ENCODE results near the gene WDR7. TPM values are rescaled to one million over a fixed set of nuclear protein-coding genes. Genes with fewer than 3 reads are reported as not detected.

The WDR7 gene
- total and polyA plus RNA-seq, 5 donors from 2014 or later: 27.8 to 76.4 (median 31.0) TPM

DNA sequence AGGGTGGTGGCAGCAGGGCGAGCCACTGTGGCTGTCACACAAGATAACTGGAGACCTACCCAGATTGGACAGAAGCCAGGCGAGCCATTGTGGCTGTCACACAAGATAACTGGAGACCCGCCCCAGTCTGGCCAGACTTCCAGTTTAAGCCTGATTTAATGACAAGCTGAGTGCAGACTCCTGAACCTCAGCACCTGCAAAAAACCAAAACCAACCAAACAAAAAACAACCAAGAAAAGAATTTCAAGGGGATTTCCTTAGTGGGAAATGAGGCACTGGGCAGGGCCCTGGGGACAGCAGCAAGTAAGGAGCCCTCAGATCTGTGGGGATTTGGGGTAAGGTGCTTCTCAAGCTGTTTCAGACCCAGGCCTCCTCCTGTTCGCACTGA is 400.5 kb downstream of the WDR7 start:
- Mint-ChIP-seq H3K27me3 (no peaks in the 10 kb centered on the region), H3K27ac (no peak overlapping the region), H3K4me1 (no peaks in the 10 kb centered on the region), H3K36me3 (no peaks in the 10 kb centered on the region), H3K9me3 (peaks cover 0 to 19% (median 3%) of the 10 kb centered on the region in 7 donors), H3K4me3 (no peak overlapping the region)
- Histone ChIP-seq H3K27ac (ENCODE audit: insufficient read depth, low read length, poor library complexity, severe bottlenecking) (no peak overlapping the region), H3K27me3 (ENCODE audit: control insufficient read depth, insufficient read depth, low read length) (no peaks in the 10 kb centered on the region), H3K4me3 (ENCODE audit: low read depth, low read length) (no peak overlapping the region), H3K9me3 (ENCODE audit: control insufficient read depth in 2 of 2, low read length in 2 of 2) (no peaks in the 10 kb centered on the region), H3K4me1 (ENCODE audit: control insufficient read depth, insufficient read depth, low read length, poor library complexity, severe bottlenecking) (no peaks in the 10 kb centered on the region), H3K36me3 (ENCODE audit: control insufficient read depth, insufficient read depth, low read length) (no peaks in the 10 kb centered on the region)
- DNase-seq (no peak), ATAC-seq (ENCODE audit: low read depth in 2 of 2) (no peak)

DNA sequence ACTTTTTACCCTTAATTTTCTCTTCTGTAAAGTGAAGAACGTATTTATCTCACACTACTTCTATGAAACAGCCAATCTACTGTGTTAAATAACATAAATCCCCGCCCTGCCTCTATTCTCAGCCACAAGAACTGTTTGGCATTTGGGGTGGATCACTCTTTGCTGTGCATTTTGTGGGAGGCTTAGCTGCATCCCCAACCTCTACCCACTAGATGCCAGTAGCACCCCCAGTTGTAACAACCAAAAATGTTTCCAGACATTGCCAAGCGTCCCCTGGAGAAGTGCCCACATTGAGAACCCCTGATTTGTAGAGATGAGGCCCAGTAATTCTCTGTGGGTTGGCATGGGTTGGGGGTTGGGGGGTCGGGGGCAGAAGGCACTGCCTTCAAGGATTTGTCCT is 401.0 kb downstream of the WDR7 start:
- Mint-ChIP-seq H3K27ac (no peak overlapping the region), H3K9me3 (peaks cover 0 to 19% (median 5%) of the 10 kb centered on the region in 7 donors), H3K36me3 (no peaks in the 10 kb centered on the region), H3K4me3 (no peak overlapping the region), H3K27me3 (no peaks in the 10 kb centered on the region), H3K4me1 (no peaks in the 10 kb centered on the region)
- DNase-seq (no peak), ATAC-seq (ENCODE audit: low read depth in 2 of 2) (no peak)
- H3K36me3 ChIP-seq (ENCODE audit: control insufficient read depth, insufficient read depth, low read length): no peaks in the 10 kb centered on the region
- no peak overlapping the region for H3K4me3 ChIP-seq (ENCODE audit: low read depth, low read length)
- H3K27ac ChIP-seq (ENCODE audit: insufficient read depth, low read length, poor library complexity, severe bottlenecking): no peak overlapping the region
- H3K9me3 ChIP-seq (ENCODE audit: control insufficient read depth in 2 of 2, low read length in 2 of 2): no peaks in the 10 kb centered on the region
- no peaks in the 10 kb centered on the region for H3K27me3 ChIP-seq (ENCODE audit: control insufficient read depth, insufficient read depth, low read length)
- no peaks in the 10 kb centered on the region for H3K4me1 ChIP-seq (ENCODE audit: control insufficient read depth, insufficient read depth, low read length, poor library complexity, severe bottlenecking)

DNA sequence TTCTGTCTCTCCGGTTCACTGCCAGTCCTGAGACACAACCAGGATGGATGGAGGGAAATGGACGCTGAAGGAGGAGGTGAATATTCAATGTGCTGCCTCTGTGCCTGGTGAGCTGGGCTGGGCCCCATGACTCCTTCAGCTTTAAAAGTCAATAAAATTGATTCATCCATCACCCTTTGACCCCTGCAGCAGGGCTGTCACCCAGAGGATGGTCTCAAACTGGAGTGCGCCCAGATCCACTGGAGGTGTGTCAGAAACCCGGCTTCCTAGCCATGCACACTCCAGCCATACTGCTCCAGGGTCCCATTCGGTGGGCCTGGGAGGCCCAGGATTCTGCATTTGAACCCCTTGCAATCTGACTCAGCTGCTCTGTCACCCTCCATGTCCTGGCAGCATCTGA is 401.6 kb downstream of the WDR7 start:
- H3K27ac Mint-ChIP-seq: no peak overlapping the region
- H3K4me1 Mint-ChIP-seq: no peaks in the 10 kb centered on the region
- H3K4me1 ChIP-seq (ENCODE audit: control insufficient read depth, insufficient read depth, low read length, poor library complexity, severe bottlenecking): no peaks in the 10 kb centered on the region
- H3K36me3 Mint-ChIP-seq: no peaks in the 10 kb centered on the region
- no peak for ATAC-seq (ENCODE audit: low read depth in 2 of 2)
- no peaks in the 10 kb centered on the region for H3K27me3 Mint-ChIP-seq
- DNase-seq: no peak
- H3K9me3 Mint-ChIP-seq: peaks cover 0 to 19% (median 5%) of the 10 kb centered on the region in 7 donors
- H3K4me3 ChIP-seq (ENCODE audit: low read depth, low read length): no peak overlapping the region
- no peaks in the 10 kb centered on the region for H3K36me3 ChIP-seq (ENCODE audit: control insufficient read depth, insufficient read depth, low read length)
- no peaks in the 10 kb centered on the region for H3K9me3 ChIP-seq (ENCODE audit: control insufficient read depth in 2 of 2, low read length in 2 of 2)
- no peak overlapping the region for H3K4me3 Mint-ChIP-seq
- H3K27ac ChIP-seq (ENCODE audit: insufficient read depth, low read length, poor library complexity, severe bottlenecking): no peak overlapping the region
- no peaks in the 10 kb centered on the region for H3K27me3 ChIP-seq (ENCODE audit: control insufficient read depth, insufficient read depth, low read length)

DNA sequence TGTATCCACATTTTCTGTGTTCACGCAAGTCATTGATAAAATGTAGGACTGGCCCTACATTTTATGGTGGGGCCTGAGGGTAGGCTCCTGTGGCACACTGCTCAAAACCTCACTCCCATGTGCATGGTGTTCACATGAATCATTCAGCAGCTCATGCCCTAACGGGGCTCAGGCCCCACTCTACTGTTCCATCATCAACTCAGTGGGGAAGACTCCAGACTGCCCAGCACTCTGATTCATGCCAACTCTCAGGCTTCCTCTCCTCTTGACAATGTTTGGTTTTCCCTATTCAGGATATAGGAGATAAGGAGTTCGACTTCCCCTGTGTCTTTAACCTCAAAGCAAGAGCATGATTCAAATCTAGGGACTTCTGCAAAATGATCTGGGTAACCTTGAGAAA is 403.7 kb downstream of the WDR7 start:
- no peak overlapping the region for H3K27ac ChIP-seq (ENCODE audit: insufficient read depth, low read length, poor library complexity, severe bottlenecking)
- Mint-ChIP-seq H3K9me3 (peaks cover 0 to 19% (median 6%) of the 10 kb centered on the region in 7 donors), H3K27me3 (no peaks in the 10 kb centered on the region), H3K4me3 (no peak overlapping the region), H3K36me3 (no peaks in the 10 kb centered on the region), H3K27ac (no peak overlapping the region), H3K4me1 (no peaks in the 10 kb centered on the region)
- H3K4me3 ChIP-seq (ENCODE audit: low read depth, low read length): no peak overlapping the region
- H3K9me3 ChIP-seq (ENCODE audit: control insufficient read depth in 2 of 2, low read length in 2 of 2): no peaks in the 10 kb centered on the region
- DNase-seq: no peak
- no peak for ATAC-seq (ENCODE audit: low read depth in 2 of 2)
- H3K27me3 ChIP-seq (ENCODE audit: control insufficient read depth, insufficient read depth, low read length): no peaks in the 10 kb centered on the region
- H3K36me3 ChIP-seq (ENCODE audit: control insufficient read depth, insufficient read depth, low read length): no peaks in the 10 kb centered on the region
- no peaks in the 10 kb centered on the region for H3K4me1 ChIP-seq (ENCODE audit: control insufficient read depth, insufficient read depth, low read length, poor library complexity, severe bottlenecking)

DNA sequence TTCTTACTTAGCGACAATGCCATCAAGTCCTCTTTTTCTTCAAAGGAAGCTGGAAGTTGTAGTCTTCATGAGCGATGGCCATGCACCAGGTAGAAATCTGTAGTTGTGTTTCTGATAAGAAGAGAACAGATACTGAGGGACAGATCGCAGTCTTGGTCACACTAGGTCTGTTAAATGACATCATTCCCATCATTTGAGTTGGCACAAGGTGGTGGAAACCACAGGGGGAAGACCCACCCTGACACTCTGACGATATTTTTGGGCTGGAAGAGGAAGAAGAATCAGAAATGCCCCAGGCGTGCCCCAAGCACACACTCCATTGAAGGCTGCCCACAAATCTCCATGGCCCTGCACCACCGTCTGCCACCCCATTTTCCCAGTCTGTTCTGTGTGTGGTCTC is 406.7 kb downstream of the WDR7 start:
- DNase-seq: no peak
- no peaks in the 10 kb centered on the region for H3K9me3 ChIP-seq (ENCODE audit: control insufficient read depth in 2 of 2, low read length in 2 of 2)
- no peaks in the 10 kb centered on the region for H3K36me3 ChIP-seq (ENCODE audit: control insufficient read depth, insufficient read depth, low read length)
- no peak overlapping the region for H3K27ac ChIP-seq (ENCODE audit: insufficient read depth, low read length, poor library complexity, severe bottlenecking)
- Mint-ChIP-seq H3K4me3 (no peak overlapping the region), H3K4me1 (no peaks in the 10 kb centered on the region), H3K27ac (no peak overlapping the region), H3K27me3 (peaks cover 3% of the 10 kb centered on the region), H3K36me3 (no peaks in the 10 kb centered on the region), H3K9me3 (peaks cover 0 to 19% (median 6%) of the 10 kb centered on the region in 7 donors)
- H3K27me3 ChIP-seq (ENCODE audit: control insufficient read depth, insufficient read depth, low read length): no peaks in the 10 kb centered on the region
- no peak overlapping the region for H3K4me3 ChIP-seq (ENCODE audit: low read depth, low read length)
- no peak for ATAC-seq (ENCODE audit: low read depth in 2 of 2)
- no peaks in the 10 kb centered on the region for H3K4me1 ChIP-seq (ENCODE audit: control insufficient read depth, insufficient read depth, low read length, poor library complexity, severe bottlenecking)

DNA sequence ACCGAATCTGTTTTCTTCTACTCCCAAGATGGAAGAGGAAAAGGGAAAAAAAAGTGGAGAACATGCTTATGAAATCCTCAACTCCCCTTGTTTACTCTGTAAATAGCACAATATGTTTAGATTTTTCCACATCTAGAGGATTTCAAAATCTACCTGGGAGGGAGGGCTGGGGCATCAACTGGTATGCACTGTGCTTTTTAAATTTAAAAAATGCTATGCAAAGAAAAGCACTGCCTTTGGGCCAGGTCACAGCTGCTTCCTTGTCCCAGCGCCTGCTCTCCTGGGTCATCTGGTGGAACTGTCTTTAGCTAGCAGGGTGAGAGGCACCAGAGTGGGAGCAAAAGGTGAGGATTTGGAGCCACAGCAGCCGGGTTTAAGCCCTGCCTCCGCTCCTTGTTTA is 407.6 kb downstream of the WDR7 start:
- Histone ChIP-seq H3K27me3 (ENCODE audit: control insufficient read depth, insufficient read depth, low read length) (no peaks in the 10 kb centered on the region), H3K9me3 (ENCODE audit: control insufficient read depth in 2 of 2, low read length in 2 of 2) (no peaks in the 10 kb centered on the region), H3K36me3 (ENCODE audit: control insufficient read depth, insufficient read depth, low read length) (no peaks in the 10 kb centered on the region), H3K4me1 (ENCODE audit: control insufficient read depth, insufficient read depth, low read length, poor library complexity, severe bottlenecking) (no peaks in the 10 kb centered on the region), H3K27ac (ENCODE audit: insufficient read depth, low read length, poor library complexity, severe bottlenecking) (no peak overlapping the region), H3K4me3 (ENCODE audit: low read depth, low read length) (no peak overlapping the region)
- Mint-ChIP-seq H3K36me3 (no peaks in the 10 kb centered on the region), H3K27ac (no peak overlapping the region), H3K4me1 (no peaks in the 10 kb centered on the region), H3K4me3 (no peak overlapping the region), H3K9me3 (peaks cover 0 to 19% (median 6%) of the 10 kb centered on the region in 7 donors), H3K27me3 (peaks cover 5% of the 10 kb centered on the region)
- DNase-seq: no peak
- no peak for ATAC-seq (ENCODE audit: low read depth in 2 of 2)

DNA sequence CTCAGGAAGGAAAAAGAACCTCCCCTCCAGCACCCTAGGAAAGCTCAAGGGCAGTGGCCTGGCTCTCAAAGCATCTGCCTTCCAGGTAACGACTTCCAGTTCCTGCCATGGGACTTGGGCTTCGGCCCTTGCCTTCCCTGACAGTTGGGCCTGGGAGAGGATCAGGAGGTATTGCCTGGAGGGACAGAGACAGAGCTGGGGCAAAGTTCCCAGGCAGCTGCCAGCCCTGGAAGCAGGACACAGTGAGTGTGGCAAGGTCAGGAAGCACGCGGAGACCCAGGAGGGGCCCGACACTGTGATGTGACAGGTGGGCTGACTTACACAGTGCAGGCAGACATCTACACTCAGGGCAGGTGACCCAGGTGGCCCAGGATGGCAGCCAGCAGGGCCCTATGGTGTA is 408.2 kb downstream of the WDR7 start:
- no peaks in the 10 kb centered on the region for H3K4me1 ChIP-seq (ENCODE audit: control insufficient read depth, insufficient read depth, low read length, poor library complexity, severe bottlenecking)
- H3K27me3 Mint-ChIP-seq: peaks cover 5% of the 10 kb centered on the region
- H3K27ac ChIP-seq (ENCODE audit: insufficient read depth, low read length, poor library complexity, severe bottlenecking): no peak overlapping the region
- H3K36me3 Mint-ChIP-seq: no peaks in the 10 kb centered on the region
- H3K4me3 ChIP-seq (ENCODE audit: low read depth, low read length): no peak overlapping the region
- no peaks in the 10 kb centered on the region for H3K36me3 ChIP-seq (ENCODE audit: control insufficient read depth, insufficient read depth, low read length)
- H3K27ac Mint-ChIP-seq: no peak overlapping the region
- H3K9me3 Mint-ChIP-seq: peaks cover 0 to 17% (median 6%) of the 10 kb centered on the region in 7 donors
- no peaks in the 10 kb centered on the region for H3K9me3 ChIP-seq (ENCODE audit: control insufficient read depth in 2 of 2, low read length in 2 of 2)
- DNase-seq: no peak
- H3K27me3 ChIP-seq (ENCODE audit: control insufficient read depth, insufficient read depth, low read length): no peaks in the 10 kb centered on the region
- H3K4me3 Mint-ChIP-seq: no peak overlapping the region
- ATAC-seq (ENCODE audit: low read depth in 2 of 2): no peak
- H3K4me1 Mint-ChIP-seq: no peaks in the 10 kb centered on the region

DNA sequence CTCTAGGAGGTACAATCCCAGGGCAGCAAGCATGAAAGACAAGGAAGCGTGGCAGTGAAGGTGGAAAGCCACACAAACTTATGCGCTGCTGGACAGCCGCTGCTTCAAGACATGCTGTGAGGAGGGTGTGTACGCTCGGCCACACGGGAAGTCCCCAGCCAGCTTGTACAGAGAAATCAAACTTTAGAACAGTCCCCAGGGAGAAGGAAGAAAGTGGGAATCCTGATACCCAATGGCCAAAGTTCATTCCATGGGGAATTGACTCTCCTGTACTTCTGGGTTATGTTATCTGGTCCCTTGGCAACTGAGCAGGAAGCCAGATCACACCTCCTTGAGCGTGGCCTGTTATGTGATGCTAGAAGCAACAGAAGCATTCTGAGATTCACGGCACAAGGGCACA is 409.7 kb downstream of the WDR7 start:
- Histone ChIP-seq H3K27ac (ENCODE audit: insufficient read depth, low read length, poor library complexity, severe bottlenecking) (no peak overlapping the region), H3K9me3 (ENCODE audit: control insufficient read depth in 2 of 2, low read length in 2 of 2) (no peaks in the 10 kb centered on the region), H3K36me3 (ENCODE audit: control insufficient read depth, insufficient read depth, low read length) (no peaks in the 10 kb centered on the region), H3K4me3 (ENCODE audit: low read depth, low read length) (no peak overlapping the region), H3K27me3 (ENCODE audit: control insufficient read depth, insufficient read depth, low read length) (no peaks in the 10 kb centered on the region), H3K4me1 (ENCODE audit: control insufficient read depth, insufficient read depth, low read length, poor library complexity, severe bottlenecking) (no peaks in the 10 kb centered on the region)
- Mint-ChIP-seq H3K36me3 (no peaks in the 10 kb centered on the region), H3K9me3 (peaks cover 0 to 3% (median 0%) of the 10 kb centered on the region in 7 donors), H3K4me3 (no peak overlapping the region), H3K4me1 (no peaks in the 10 kb centered on the region), H3K27me3 (peaks cover 5% of the 10 kb centered on the region), H3K27ac (no peak overlapping the region)
- DNase-seq (no peak), ATAC-seq (ENCODE audit: low read depth in 2 of 2) (no peak)

Data from CD4-positive, CD25-positive, alpha-beta regulatory T cell (primary cell).